HepG2 (cell line): ENCODE data around the gene PODN. TPM values are rescaled to one million over a fixed set of nuclear protein-coding genes. Genes with fewer than 3 reads are reported as not detected.

Experiments used
- BHLHE40 ChIP-seq: IDR thresholded peaks from 2 replicates; pipeline ENCODE4 v1.6.1; 2011; ENCODE audit warnings: low read length, improper control_type of control experiment
- CAMTA2 ChIP-seq: sonication (generic); formaldehyde crosslinking; IDR thresholded peaks from 2 replicates; pipeline ENCODE4 v1.4.0; 2020; ENCODE audit warnings: mild to moderate bottlenecking, missing genetic modification reagents, borderline replicate concordance
- KDM2A ChIP-seq: sonication (generic); formaldehyde crosslinking; IDR thresholded peaks from 2 replicates; pipeline ENCODE4 v1.4.0; 2020; ENCODE audit warnings: low read depth, missing genetic modification reagents, borderline replicate concordance
- MAFF ChIP-seq: IDR thresholded peaks from 2 replicates; pipeline ENCODE4 v1.6.1; 2011; ENCODE audit warnings: low read depth, low read length, improper control_type of control experiment
- ZFP37 ChIP-seq: sonication (generic); formaldehyde crosslinking; IDR thresholded peaks from 2 replicates; pipeline ENCODE4 v1.4.0; 2020; ENCODE audit warnings: missing genetic modification reagents, borderline replicate concordance
- ZFY ChIP-seq: sonication (generic); formaldehyde crosslinking; IDR thresholded peaks from 2 replicates; pipeline ENCODE4 v1.4.0; 2020; ENCODE audit warnings: missing genetic modification reagents
- ZNF101 ChIP-seq: sonication (generic); formaldehyde crosslinking; IDR thresholded peaks from 2 replicates; pipeline ENCODE4 v1.4.0; 2020; ENCODE audit warnings: mild to moderate bottlenecking, low read depth, missing genetic modification reagents, borderline replicate concordance
- ZNF772 ChIP-seq: sonication (generic); formaldehyde crosslinking; IDR thresholded peaks from 2 replicates; pipeline ENCODE4 v1.5.0; 2020; ENCODE audit warnings: mild to moderate bottlenecking, missing genetic modification reagents
- polyA plus RNA-seq, 8 experiments: library from polyadenylated mRNA; depleted of rRNA in 3 of 8; stranded (reverse) in 7 of 8; unstranded in 1 of 8; fragments of >200 nt; fragmentation: Illumina TruSeq in 4 of 8; extraction: Trizol in 4 of 8; gene quantifications; 2 replicates each; pipeline versions ENCODE4 v1.2.1 to v1.2.3, GENCODE V29; 2011 to 2016; ENCODE audit warnings: low read depth in 4 of 8, missing spikeins in 1 of 8, mixed read lengths in 1 of 8; ENCODE audit not compliant: insufficient read depth in 1 of 8
- total RNA-seq, 5 experiments: library from RNA; depleted of rRNA; stranded (reverse); fragments of >200 nt; fragmentation: Illumina TruSeq; extraction: Trizol; gene quantifications; 2 replicates each; pipeline ENCODE4 v1.2.3, GENCODE V29; 2016; ENCODE audit warnings: low read depth in 1 of 5
- TF ChIP-seq, protein P1 (sequence below): sonication (generic); formaldehyde crosslinking; IDR thresholded peaks from 2 replicates; pipeline ENCODE4 v1.5.1; 2020; ENCODE audit warnings: mild to moderate bottlenecking, moderate library complexity, missing genetic modification reagents
- TF ChIP-seq, protein P2 (sequence below): sonication (generic); formaldehyde crosslinking; IDR thresholded peaks from 2 replicates; pipeline ENCODE4 v1.9.0; 2022; ENCODE audit warnings: low read depth, missing genetic modification reagents
- TF ChIP-seq, protein P3 (sequence below): sonication (generic); formaldehyde crosslinking; IDR thresholded peaks from 2 replicates; pipeline ENCODE4 v1.8.0; 2022; ENCODE audit warnings: missing genetic modification reagents, mild to moderate bottlenecking, borderline replicate concordance
- TF ChIP-seq, protein P4 (sequence below): sonication (generic); formaldehyde crosslinking; IDR thresholded peaks from 2 replicates; pipeline ENCODE4 v1.5.1; 2020; ENCODE audit warnings: missing genetic modification reagents, mild to moderate bottlenecking, borderline replicate concordance
- TF ChIP-seq, protein P5 (sequence below): sonication (generic); formaldehyde crosslinking; conservative IDR thresholded peaks from 2 replicates; pipeline ENCODE4 v1.8.0; 2022; ENCODE audit warnings: missing genetic modification reagents

The PODN gene
- total and polyA plus RNA-seq, 2 of the 13 experiments (the other 11 are each of a cell fraction or from before 2014, with no cell fraction given), result 0.13 TPM; not detected in 1

DNA sequence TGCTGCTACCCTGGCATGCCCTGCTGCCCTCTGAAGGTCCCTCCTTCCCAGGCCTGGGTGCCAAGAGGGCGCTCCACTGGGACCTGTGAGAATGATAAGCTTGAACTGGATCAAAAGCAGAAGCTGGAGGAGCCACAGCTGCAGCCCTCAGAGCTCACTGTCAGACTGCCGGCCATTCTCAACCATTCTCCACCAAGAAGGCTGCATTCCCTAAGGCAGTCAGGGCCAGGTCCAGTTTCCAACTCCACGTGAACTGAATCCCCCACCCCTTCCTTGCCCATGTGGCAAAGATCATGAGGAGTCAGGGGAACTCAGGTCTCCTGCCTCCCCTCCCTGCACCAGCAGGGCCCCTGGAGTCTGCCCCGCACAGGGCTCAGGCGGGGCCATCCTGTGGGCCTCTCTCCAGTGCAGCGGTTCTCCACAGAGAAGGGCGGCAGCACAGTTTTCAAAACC lies 61.0 kb downstream of the PODN start (continued):
- TF ChIP-seq ZFP37 (CRISPR knock-in tag) (no peak), ZFY (CRISPR knock-in tag) (0 out of 2 replicates have a peak, but pooled peaks have one; percentile 23), ZNF101 (CRISPR knock-in tag) (no peak), CAMTA2 (CRISPR knock-in tag) (no peak), KDM2A (CRISPR knock-in tag) (no peak), BHLHE40 (no peak), ZNF772 (no peak), MAFF (no peak)
- TF ChIP-seq, protein P1, sequence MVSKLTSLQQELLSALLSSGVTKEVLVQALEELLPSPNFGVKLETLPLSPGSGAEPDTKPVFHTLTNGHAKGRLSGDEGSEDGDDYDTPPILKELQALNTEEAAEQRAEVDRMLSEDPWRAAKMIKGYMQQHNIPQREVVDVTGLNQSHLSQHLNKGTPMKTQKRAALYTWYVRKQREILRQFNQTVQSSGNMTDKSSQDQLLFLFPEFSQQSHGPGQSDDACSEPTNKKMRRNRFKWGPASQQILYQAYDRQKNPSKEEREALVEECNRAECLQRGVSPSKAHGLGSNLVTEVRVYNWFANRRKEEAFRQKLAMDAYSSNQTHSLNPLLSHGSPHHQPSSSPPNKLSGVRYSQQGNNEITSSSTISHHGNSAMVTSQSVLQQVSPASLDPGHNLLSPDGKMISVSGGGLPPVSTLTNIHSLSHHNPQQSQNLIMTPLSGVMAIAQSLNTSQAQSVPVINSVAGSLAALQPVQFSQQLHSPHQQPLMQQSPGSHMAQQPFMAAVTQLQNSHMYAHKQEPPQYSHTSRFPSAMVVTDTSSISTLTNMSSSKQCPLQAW (CRISPR knock-in tag), result peak; percentile 60; the same call in 1 of the 2 replicates
- TF ChIP-seq, protein P2, sequence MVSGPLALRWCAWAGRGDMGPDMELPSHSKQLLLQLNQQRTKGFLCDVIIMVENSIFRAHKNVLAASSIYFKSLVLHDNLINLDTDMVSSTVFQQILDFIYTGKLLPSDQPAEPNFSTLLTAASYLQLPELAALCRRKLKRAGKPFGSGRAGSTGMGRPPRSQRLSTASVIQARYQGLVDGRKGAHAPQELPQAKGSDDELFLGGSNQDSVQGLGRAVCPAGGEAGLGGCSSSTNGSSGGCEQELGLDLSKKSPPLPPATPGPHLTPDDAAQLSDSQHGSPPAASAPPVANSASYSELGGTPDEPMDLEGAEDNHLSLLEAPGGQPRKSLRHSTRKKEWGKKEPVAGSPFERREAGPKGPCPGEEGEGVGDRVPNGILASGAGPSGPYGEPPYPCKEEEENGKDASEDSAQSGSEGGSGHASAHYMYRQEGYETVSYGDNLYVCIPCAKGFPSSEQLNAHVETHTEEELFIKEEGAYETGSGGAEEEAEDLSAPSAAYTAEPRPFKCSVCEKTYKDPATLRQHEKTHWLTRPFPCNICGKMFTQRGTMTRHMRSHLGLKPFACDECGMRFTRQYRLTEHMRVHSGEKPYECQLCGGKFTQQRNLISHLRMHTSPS (CRISPR knock-in tag), result peak; percentile 30; the same call in 1 of the 2 replicates
- TF ChIP-seq, protein P3, sequence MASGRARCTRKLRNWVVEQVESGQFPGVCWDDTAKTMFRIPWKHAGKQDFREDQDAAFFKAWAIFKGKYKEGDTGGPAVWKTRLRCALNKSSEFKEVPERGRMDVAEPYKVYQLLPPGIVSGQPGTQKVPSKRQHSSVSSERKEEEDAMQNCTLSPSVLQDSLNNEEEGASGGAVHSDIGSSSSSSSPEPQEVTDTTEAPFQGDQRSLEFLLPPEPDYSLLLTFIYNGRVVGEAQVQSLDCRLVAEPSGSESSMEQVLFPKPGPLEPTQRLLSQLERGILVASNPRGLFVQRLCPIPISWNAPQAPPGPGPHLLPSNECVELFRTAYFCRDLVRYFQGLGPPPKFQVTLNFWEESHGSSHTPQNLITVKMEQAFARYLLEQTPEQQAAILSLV (CRISPR knock-in tag), result no peak
- TF ChIP-seq, protein P4, sequence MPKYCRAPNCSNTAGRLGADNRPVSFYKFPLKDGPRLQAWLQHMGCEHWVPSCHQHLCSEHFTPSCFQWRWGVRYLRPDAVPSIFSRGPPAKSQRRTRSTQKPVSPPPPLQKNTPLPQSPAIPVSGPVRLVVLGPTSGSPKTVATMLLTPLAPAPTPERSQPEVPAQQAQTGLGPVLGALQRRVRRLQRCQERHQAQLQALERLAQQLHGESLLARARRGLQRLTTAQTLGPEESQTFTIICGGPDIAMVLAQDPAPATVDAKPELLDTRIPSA (CRISPR knock-in tag), result no peak
- TF ChIP-seq, protein P5, sequence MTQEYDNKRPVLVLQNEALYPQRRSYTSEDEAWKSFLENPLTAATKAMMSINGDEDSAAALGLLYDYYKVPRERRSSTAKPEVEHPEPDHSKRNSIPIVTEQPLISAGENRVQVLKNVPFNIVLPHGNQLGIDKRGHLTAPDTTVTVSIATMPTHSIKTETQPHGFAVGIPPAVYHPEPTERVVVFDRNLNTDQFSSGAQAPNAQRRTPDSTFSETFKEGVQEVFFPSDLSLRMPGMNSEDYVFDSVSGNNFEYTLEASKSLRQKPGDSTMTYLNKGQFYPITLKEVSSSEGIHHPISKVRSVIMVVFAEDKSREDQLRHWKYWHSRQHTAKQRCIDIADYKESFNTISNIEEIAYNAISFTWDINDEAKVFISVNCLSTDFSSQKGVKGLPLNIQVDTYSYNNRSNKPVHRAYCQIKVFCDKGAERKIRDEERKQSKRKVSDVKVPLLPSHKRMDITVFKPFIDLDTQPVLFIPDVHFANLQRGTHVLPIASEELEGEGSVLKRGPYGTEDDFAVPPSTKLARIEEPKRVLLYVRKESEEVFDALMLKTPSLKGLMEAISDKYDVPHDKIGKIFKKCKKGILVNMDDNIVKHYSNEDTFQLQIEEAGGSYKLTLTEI, result no peak
- TF ChIP-seq, all 625 proteins: peak for 14
